Activated CD4-positive, CD25-positive, alpha-beta regulatory T cell treated with anti-CD3 and anti-CD28 coated beads, Interleukin-2, amount 50 U/mL, for 24 hours (primary cell): ENCODE results near the gene XXYLT1.
"Not testable (repeated sequence)": the region's sequence is repeated elsewhere in the genome, so short reads cannot be mapped to it uniquely, and the experiment has no call there.

Source experiments
- ATAC-seq, 2 donors: fragments of 150-1000 bp; cut with Tn5 transposase; one replicate each; pipeline ENCODE4 v1.10.0; 2021; ENCODE audit warnings: mild to moderate bottlenecking in 1 of 2, moderate library complexity in 1 of 2

Gene XXYLT1

GRCh38 chr3:195207056-195207455, 63.9 kb downstream of the XXYLT1 start:
- no peak for ATAC-seq

- ATAC-seq: no peak
Measured at GRCh38 chr3:195204360-195205163, 66.4 kb downstream of the XXYLT1 start.

GRCh38 chr3:195203606-195204005, 67.4 kb downstream of the XXYLT1 start:
- ATAC-seq: peak in 1 of 2 donors; percentile 29

- no peak for ATAC-seq
Measured at GRCh38 chr3:195201295-195201694, 69.7 kb downstream of the XXYLT1 start.

GRCh38 chr3:195200010-195200822, 70.7 kb downstream of the XXYLT1 start:
- ATAC-seq: no peak

GRCh38 chr3:195198426-195199346, 72.3 kb downstream of the XXYLT1 start:
- ATAC-seq: no peak

- no peak for ATAC-seq
Measured at GRCh38 chr3:195197765-195198425, 73.1 kb downstream of the XXYLT1 start.

GRCh38 chr3:195196266-195196665, 74.7 kb downstream of the XXYLT1 start:
- ATAC-seq: no peak

GRCh38 chr3:195195321-195196209, 75.4 kb downstream of the XXYLT1 start:
- ATAC-seq: no peak

- peak; percentile 80 to 83 for ATAC-seq
Measured at GRCh38 chr3:195194559-195195206, 76.3 kb downstream of the XXYLT1 start.

GRCh38 chr3:195191580-195191979, 79.4 kb downstream of the XXYLT1 start:
- no peak for ATAC-seq

GRCh38 chr3:195189821-195190220, 81.1 kb downstream of the XXYLT1 start:
- ATAC-seq: no peak

- no peak for ATAC-seq
Measured at GRCh38 chr3:195188426-195188927, 82.5 kb downstream of the XXYLT1 start.

GRCh38 chr3:195187609-195188425, 83.1 kb downstream of the XXYLT1 start:
- no peak for ATAC-seq

- not testable (repeated sequence) for ATAC-seq
Measured at GRCh38 chr3:195186710-195187047, 84.3 kb downstream of the XXYLT1 start.

- ATAC-seq: no peak
Measured at GRCh38 chr3:195186041-195186709, 84.8 kb downstream of the XXYLT1 start.

- ATAC-seq: no peak
Measured at GRCh38 chr3:195185583-195185982, 85.4 kb downstream of the XXYLT1 start.

GRCh38 chr3:195184716-195185421, 86.1 kb downstream of the XXYLT1 start:
- ATAC-seq: no peak
